Erythroblast (primary cell): Measurements from ENCODE around the gene SLC25A47.
"Not testable (repeated sequence)": the region's sequence is repeated elsewhere in the genome, so short reads cannot be mapped to it uniquely, and the experiment has no call there.

Experiments
- DNase-seq, 2 experiments: peaks; one replicate each; lab custom pipeline; 2025; lab: John Stamatoyannopoulos, UW
- GATA1 ChIP-seq: IDR thresholded peaks from 2 replicates; pipeline ENCODE4 v1.6.1; 2011; ENCODE audit warnings: low read depth, mild to moderate bottlenecking, control low read depth, low read length, moderate library complexity
- POLR2A ChIP-seq: IDR thresholded peaks from 2 replicates; pipeline ENCODE4 v1.6.1; 2011; ENCODE audit warnings: mild to moderate bottlenecking, low read length

The SLC25A47 gene

GRCh38 chr14:100333827-100334226 is 10.7 kb downstream of the SLC25A47 start:
- no peak for DNase-seq
- no peak for TF ChIP-seq POLR2A

DNA sequence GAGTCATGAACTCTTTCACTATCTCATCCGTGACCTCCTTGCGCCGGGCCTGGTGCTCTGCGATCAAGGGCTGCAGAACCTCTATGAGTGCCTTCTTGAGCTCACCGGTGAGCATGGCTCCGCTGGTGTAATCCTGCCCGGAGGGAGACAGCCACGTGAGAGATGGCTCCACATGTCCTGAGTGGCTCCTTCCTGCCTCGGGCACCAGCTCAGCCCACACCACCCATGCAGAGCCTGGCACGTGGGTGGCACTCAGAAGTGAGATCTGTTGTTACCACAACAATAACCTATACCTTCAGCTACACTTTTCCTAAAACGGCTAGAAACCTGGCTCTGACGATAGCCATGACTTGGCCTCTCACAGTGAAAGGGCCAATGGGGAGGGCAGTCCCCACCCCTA is 11.8 kb downstream of the SLC25A47 start:
- no peak for DNase-seq
- TF ChIP-seq GATA1 (no peak), POLR2A (no peak)

- TF ChIP-seq POLR2A = no peak
- no peak for TF ChIP-seq GATA1
- DNase-seq = no peak
Measured at GRCh38 chr14:100336618-100337530, 13.7 kb downstream of the SLC25A47 start.

DNA sequence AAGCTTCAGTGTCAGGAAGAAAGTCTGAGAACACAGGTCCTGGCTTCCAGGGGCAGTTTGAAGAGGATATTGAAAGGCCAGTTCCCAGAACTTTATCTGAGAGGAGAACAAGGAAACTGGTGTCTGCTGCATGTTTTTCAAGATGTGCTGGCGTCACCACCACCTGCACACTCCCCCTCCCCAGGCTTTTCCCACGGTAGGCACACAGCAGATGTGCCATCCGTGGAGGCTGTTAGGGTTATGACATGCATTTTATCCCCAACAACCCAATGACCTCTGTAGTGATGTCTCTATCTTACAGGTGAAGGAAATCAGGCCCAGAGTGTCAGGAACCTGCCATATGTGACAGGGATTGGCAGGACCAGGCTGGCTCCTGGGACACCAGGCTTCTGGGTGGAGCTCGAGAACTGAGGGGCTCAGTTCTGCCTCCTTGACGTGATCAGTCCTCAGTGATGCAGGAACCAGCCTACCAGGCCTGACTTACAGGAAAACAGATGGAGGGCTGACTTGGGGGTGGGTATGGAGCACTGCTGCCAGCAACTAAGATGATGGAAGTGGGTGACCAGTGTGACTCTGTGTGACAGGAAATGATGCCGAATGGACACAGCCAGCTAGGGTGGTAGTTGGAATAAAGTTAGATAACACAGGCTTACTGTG is 16.8 kb downstream of the SLC25A47 start:
- no peak for TF ChIP-seq GATA1
- no peak for TF ChIP-seq POLR2A
- no peak for DNase-seq

DNA sequence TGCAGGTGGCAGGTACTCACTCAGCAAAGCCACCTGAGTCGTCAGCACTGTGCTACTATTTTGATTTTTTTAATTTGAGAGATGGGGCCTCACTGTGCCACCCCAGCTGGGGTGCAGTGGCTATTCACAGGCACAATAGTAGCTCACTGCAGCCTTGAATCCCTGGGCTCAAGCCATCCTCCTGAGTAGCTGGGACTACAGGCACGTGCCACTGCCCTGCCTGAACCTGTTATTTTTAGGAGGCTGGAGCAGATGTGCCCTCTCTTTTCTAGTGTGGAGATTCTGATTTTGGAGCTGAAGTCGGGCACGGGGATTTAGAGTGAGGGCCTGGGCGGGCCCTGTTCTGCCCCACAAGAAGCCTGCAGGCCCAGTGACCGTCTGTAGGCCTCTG is 17.3 kb downstream of the SLC25A47 start:
- no peak for TF ChIP-seq POLR2A
- no peak for TF ChIP-seq GATA1
- DNase-seq = no peak

- no peak for TF ChIP-seq GATA1
- no peak for TF ChIP-seq POLR2A
- DNase-seq = no peak
Measured at GRCh38 chr14:100341301-100342031, 18.3 kb downstream of the SLC25A47 start.

DNA sequence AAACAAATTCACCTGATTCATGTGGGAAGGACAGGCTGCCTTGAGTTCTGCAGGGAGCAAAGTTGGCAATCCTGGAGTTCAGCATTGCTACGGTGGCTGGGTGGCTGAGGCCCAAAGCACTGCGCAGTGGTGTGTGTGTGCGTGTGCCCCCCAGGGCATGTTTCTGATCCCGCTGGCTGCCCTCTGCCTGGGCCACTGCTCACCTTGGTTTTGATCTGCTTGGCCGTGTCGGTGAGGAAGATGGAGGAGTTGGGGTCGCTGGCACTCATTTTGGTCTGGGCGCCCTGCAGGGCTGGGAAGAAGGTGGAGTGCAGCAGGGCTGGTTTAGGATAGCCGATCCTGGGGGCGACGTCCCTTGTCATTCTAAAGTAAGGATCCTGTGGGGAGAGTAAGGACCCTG is 19.1 kb downstream of the SLC25A47 start:
- TF ChIP-seq POLR2A = no peak
- no peak for TF ChIP-seq GATA1

GRCh38 chr14:100342826-100343225 is 19.7 kb downstream of the SLC25A47 start:
- not testable (repeated sequence) for DNase-seq

More for the DNA sequence above, 19.1 kb downstream of the SLC25A47 start:
- DNase-seq = no peak

GRCh38 chr14:100344657-100345056 is 21.5 kb downstream of the SLC25A47 start:
- DNase-seq = not testable (repeated sequence)

GRCh38 chr14:100345711-100346110 is 22.6 kb downstream of the SLC25A47 start:
- no peak for DNase-seq
- TF ChIP-seq POLR2A = no peak
- TF ChIP-seq GATA1 = no peak

DNA sequence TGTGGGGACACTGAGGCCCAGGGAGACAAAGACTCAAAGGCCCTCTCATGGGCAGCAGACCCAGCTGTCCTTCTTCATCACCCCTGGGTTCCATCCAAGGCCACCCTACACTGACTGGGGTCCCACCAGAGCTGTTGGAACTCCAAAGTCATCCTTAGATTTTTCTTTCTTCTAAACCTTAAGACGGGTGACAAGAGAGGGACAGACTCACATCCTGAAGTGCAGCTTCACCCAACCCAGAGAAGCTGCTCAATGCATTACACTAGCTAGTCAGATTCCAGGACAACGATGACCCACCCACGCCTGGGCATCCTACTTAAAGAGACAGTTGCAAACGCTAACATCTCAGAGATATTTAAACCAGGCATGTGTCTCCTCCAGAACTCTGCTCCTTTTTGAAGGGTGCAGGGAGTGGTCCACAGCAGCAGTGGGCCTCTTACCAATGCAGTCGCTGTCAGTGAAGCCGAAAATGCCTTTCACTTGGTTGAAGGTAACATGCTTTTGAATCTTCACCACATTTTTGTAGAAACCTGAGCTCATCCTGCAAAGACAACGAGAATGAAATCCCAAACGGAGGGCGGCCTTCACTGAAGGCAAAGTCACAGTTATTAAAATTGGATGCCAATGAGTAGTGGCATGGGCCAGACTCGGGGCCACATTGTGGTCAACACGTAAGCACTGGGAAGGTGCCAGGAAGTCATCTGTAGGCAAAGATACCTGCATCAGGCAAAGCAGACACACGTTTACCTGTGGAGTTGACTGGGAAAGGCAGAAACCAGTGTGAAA is 23.4 kb downstream of the SLC25A47 start:
- TF ChIP-seq POLR2A (no peak), GATA1 (no peak)
- no peak for DNase-seq

GRCh38 chr14:100348253-100348729 is 25.2 kb downstream of the SLC25A47 start:
- TF ChIP-seq POLR2A (no peak), GATA1 (no peak)
- DNase-seq = no peak
